Measurements from ENCODE around the gene CREB1. TPM values are rescaled to one million over a fixed set of nuclear protein-coding genes. Genes with fewer than 3 reads are reported as not detected.

Gene CREB1
- total and polyA plus RNA-seq, 9 of the 15 experiments (the other 6 are each of a cell fraction or from before 2014, with no cell fraction given): 8.9 to 51.3 (median 19.5) TPM

DNA sequence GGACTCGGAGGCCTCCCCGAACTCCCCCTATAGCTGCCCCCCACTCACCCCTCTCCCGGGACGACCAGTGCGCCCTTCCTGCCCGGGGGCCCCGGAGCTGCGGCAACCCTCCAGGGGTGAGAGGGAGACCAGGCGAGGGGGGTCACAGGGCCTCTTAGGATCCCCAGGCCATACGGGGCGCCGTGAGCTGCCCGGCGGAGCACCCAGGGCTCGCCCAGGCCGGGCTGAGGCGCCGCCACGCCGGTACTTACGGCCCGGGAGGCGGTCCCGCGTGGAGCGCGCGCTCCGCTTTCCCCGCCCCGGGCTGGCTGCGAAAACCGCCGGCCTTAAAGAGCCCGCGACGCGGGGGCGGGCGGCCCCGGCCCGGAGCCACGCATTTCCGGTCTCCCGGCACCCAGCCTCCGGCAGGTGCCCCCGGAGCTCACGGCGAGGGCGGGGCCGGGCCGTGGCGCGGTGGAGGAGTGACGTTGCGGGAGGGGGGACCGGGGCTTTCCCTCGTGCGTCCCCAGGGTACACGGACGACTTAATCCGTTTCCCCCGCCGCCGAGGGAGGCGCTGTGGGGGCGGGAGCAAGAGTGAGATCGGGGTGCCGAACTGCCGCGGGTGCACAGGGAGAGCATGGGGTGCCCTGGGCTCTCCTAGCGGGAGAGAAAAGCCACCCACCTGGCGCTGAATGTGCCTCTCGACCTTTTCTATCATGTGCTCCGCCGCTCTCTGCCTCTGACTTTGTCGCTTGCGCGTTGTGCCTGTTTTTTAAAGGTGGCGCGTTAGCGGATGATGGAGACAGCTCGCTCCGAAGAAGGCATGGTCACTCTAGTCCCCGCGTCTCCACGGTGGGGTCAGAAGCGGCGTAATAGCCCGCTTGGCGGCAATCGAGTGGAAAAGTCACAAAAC lies 95.5 kb downstream of the CREB1 start, which contains the start of gene METTL21A (continued):
- TF ChIP-seq, protein P1, sequence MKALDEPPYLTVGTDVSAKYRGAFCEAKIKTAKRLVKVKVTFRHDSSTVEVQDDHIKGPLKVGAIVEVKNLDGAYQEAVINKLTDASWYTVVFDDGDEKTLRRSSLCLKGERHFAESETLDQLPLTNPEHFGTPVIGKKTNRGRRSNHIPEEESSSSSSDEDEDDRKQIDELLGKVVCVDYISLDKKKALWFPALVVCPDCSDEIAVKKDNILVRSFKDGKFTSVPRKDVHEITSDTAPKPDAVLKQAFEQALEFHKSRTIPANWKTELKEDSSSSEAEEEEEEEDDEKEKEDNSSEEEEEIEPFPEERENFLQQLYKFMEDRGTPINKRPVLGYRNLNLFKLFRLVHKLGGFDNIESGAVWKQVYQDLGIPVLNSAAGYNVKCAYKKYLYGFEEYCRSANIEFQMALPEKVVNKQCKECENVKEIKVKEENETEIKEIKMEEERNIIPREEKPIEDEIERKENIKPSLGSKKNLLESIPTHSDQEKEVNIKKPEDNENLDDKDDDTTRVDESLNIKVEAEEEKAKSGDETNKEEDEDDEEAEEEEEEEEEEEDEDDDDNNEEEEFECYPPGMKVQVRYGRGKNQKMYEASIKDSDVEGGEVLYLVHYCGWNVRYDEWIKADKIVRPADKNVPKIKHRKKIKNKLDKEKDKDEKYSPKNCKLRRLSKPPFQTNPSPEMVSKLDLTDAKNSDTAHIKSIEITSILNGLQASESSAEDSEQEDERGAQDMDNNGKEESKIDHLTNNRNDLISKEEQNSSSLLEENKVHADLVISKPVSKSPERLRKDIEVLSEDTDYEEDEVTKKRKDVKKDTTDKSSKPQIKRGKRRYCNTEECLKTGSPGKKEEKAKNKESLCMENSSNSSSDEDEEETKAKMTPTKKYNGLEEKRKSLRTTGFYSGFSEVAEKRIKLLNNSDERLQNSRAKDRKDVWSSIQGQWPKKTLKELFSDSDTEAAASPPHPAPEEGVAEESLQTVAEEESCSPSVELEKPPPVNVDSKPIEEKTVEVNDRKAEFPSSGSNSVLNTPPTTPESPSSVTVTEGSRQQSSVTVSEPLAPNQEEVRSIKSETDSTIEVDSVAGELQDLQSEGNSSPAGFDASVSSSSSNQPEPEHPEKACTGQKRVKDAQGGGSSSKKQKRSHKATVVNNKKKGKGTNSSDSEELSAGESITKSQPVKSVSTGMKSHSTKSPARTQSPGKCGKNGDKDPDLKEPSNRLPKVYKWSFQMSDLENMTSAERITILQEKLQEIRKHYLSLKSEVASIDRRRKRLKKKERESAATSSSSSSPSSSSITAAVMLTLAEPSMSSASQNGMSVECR (CRISPR knock-in tag; IDR thresholded peaks at IDR 0.05): no peak
- peak; percentile 53 for TF ChIP-seq NCOR1 (IDR thresholded peaks at IDR 0.05)
- no peak for TF ChIP-seq TRIM28 (IDR thresholded peaks at IDR 0.05)
- TF ChIP-seq, protein P2, sequence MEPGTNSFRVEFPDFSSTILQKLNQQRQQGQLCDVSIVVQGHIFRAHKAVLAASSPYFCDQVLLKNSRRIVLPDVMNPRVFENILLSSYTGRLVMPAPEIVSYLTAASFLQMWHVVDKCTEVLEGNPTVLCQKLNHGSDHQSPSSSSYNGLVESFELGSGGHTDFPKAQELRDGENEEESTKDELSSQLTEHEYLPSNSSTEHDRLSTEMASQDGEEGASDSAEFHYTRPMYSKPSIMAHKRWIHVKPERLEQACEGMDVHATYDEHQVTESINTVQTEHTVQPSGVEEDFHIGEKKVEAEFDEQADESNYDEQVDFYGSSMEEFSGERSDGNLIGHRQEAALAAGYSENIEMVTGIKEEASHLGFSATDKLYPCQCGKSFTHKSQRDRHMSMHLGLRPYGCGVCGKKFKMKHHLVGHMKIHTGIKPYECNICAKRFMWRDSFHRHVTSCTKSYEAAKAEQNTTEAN (CRISPR knock-in tag; IDR thresholded peaks at IDR 0.05): peak; percentile 85; the same call in 1 of the 2 replicates
- TF ChIP-seq TCF7L2 (IDR thresholded peaks at IDR 0.05; ENCODE audit: low read depth, low read length): no peak
- peak; percentile 53 for TF ChIP-seq TAF1 (IDR thresholded peaks at IDR 0.05; ENCODE audit: control insufficient read depth, extremely low read depth, insufficient read depth, low read length, severe bottlenecking)
- TF ChIP-seq DDX20 (tag; IDR thresholded peaks at IDR 0.05; ENCODE audit: low read depth): no peak
- peak; percentile 91 for TF ChIP-seq GABPA (tag; conservative IDR thresholded peaks at IDR 0.05; ENCODE audit: low read depth)
- TF ChIP-seq NR4A1 (CRISPR knock-in tag; IDR thresholded peaks at IDR 0.05): no peak
- TF ChIP-seq NR4A1 (tag; IDR thresholded peaks at IDR 0.05): no peak
- TF ChIP-seq SOX6 (IDR thresholded peaks at IDR 0.05): no peak
- TF ChIP-seq, protein P3, sequence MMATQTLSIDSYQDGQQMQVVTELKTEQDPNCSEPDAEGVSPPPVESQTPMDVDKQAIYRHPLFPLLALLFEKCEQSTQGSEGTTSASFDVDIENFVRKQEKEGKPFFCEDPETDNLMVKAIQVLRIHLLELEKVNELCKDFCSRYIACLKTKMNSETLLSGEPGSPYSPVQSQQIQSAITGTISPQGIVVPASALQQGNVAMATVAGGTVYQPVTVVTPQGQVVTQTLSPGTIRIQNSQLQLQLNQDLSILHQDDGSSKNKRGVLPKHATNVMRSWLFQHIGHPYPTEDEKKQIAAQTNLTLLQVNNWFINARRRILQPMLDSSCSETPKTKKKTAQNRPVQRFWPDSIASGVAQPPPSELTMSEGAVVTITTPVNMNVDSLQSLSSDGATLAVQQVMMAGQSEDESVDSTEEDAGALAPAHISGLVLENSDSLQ (IDR thresholded peaks at IDR 0.05): peak; percentile 20; the same call in 1 of the 2 replicates
- peak; percentile 81 for TF ChIP-seq ATF7 (IDR thresholded peaks at IDR 0.05)
- peak; percentile 66; the same call in 1 of the 2 replicates for TF ChIP-seq HDAC2 (IDR thresholded peaks at IDR 0.05)
- TF ChIP-seq GTF2A2 (tag; IDR thresholded peaks at IDR 0.05): no peak
- no peak for TF ChIP-seq KDM1A (IDR thresholded peaks at IDR 0.05)
- 0 out of 2 replicates have a peak, but pooled peaks have one; percentile 18 for TF ChIP-seq DPF2 (IDR thresholded peaks at IDR 0.05)
- no peak for TF ChIP-seq CBX8 (IDR thresholded peaks at IDR 0.05; ENCODE audit: borderline replicate concordance, extremely low read depth, low read depth, low read length, poor library complexity, severe bottlenecking)
- peak; percentile 64; the same call in 1 of the 2 replicates for TF ChIP-seq KAT7 (CRISPR knock-in tag; IDR thresholded peaks at IDR 0.05; ENCODE audit: borderline replicate concordance)
- peak; percentile 49 for TF ChIP-seq TAF9B (IDR thresholded peaks at IDR 0.05; ENCODE audit: partially characterized antibody)
- peak; percentile 81 for TF ChIP-seq POLR2A (conservative IDR thresholded peaks at IDR 0.05)
- TF ChIP-seq ELF1 (tag; IDR thresholded peaks at IDR 0.05): peak; percentile 74
- TF ChIP-seq KLF13 (tag; IDR thresholded peaks at IDR 0.05; ENCODE audit: borderline replicate concordance, low read depth): no peak

Data from K562 (cell line).